Activated CD8-positive, alpha-beta memory T cell treated with anti-CD3 and anti-CD28 coated beads, Interleukin-2, amount 50 U/mL, for 4 hours (primary cell): ENCODE data around the gene FAT4.

ENCODE experiments used
- DNase-seq: peaks from one replicate; pipeline ENCODE4 v3.0.0-alpha.2; 2020

The FAT4 gene

GRCh38 chr4:125319311-125319710 is 4.6 kb downstream of the FAT4 start:
- no peak for DNase-seq

GRCh38 chr4:125321709-125322365 is 7.1 kb downstream of the FAT4 start:
- no peak for DNase-seq

- DNase-seq: no peak
Observed at GRCh38 chr4:125322366-125322730, 7.6 kb downstream of the FAT4 start.

GRCh38 chr4:125323654-125324053 is 8.9 kb downstream of the FAT4 start:
- no peak for DNase-seq

- no peak for DNase-seq
Observed at GRCh38 chr4:125325733-125326132, 11.0 kb downstream of the FAT4 start.

- DNase-seq: no peak
Observed at GRCh38 chr4:125331116-125331515, 16.4 kb downstream of the FAT4 start.

GRCh38 chr4:125334926-125335325 is 20.2 kb downstream of the FAT4 start:
- no peak for DNase-seq

GRCh38 chr4:125338814-125339213 is 24.1 kb downstream of the FAT4 start:
- no peak for DNase-seq

- no peak for DNase-seq
Observed at GRCh38 chr4:125344198-125344597, 29.4 kb downstream of the FAT4 start.

- DNase-seq: no peak
Observed at GRCh38 chr4:125346616-125347015, 31.9 kb downstream of the FAT4 start.

- no peak for DNase-seq
Observed at GRCh38 chr4:125350470-125351135, 35.8 kb downstream of the FAT4 start.

- DNase-seq: no peak
Observed at GRCh38 chr4:125352521-125352920, 37.8 kb downstream of the FAT4 start.

- DNase-seq: no peak
Observed at GRCh38 chr4:125353131-125353530, 38.4 kb downstream of the FAT4 start.

- DNase-seq: no peak
Observed at GRCh38 chr4:125355791-125356190, 41.0 kb downstream of the FAT4 start.

- DNase-seq: no peak
Observed at GRCh38 chr4:125357675-125358074, 42.9 kb downstream of the FAT4 start.

GRCh38 chr4:125358453-125358852 is 43.7 kb downstream of the FAT4 start:
- DNase-seq: no peak

- DNase-seq: no peak
Observed at GRCh38 chr4:125359363-125359762, 44.6 kb downstream of the FAT4 start.

- DNase-seq: no peak
Observed at GRCh38 chr4:125359960-125360634, 45.3 kb downstream of the FAT4 start.

- DNase-seq: no peak
Observed at GRCh38 chr4:125360727-125361126, 46.0 kb downstream of the FAT4 start.
